ENCODE data around the gene SLC38A2.
"Not testable (repeated sequence)": the region's sequence is repeated elsewhere in the genome, so short reads cannot be mapped to it uniquely, and the experiment has no call there.

SLC38A2 gene

DNA sequence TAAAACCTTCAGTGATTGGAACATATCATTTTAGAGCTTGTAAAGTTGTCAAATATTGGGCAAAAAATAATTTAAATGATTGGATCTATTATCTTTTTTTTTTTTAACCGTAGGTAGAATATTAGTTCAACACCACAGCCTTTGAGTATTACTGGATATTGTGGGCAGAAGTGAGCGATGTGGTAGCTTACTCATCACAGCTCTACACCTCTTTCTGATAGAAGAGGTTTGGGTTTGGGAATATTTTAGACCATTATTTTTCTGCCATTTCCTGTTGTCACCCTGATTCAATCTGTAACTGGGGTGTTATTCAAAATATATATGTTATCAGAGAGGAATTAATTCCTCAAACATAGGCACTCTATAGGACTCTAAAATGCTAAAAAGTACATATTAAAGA lies 34.8 kb upstream of the SLC38A2 start:
- Histone ChIP-seq H3K27ac (ENCODE audit: insufficient read depth, low read depth, low read length, poor library complexity, severe bottlenecking) (no peak overlapping the region), H3K27me3 (ENCODE audit: control insufficient read depth, insufficient read depth, low read length, poor library complexity, severe bottlenecking) (no peaks in the 10 kb centered on the region), H3K4me3 (ENCODE audit: insufficient read depth, low read depth, low read length) (no peak overlapping the region), H3K36me3 (ENCODE audit: control insufficient read depth, insufficient read depth, low read length) (no peaks in the 10 kb centered on the region), H3K9me3 (ENCODE audit: control insufficient read depth, low read length) (no peaks in the 10 kb centered on the region), H3K4me1 (ENCODE audit: control insufficient read depth, insufficient read depth, low read length) (no peaks in the 10 kb centered on the region)
- 100% methylated on average over 1 to 2 of the region's 2 CpGs for WGBS, 2 experiments

DNA sequence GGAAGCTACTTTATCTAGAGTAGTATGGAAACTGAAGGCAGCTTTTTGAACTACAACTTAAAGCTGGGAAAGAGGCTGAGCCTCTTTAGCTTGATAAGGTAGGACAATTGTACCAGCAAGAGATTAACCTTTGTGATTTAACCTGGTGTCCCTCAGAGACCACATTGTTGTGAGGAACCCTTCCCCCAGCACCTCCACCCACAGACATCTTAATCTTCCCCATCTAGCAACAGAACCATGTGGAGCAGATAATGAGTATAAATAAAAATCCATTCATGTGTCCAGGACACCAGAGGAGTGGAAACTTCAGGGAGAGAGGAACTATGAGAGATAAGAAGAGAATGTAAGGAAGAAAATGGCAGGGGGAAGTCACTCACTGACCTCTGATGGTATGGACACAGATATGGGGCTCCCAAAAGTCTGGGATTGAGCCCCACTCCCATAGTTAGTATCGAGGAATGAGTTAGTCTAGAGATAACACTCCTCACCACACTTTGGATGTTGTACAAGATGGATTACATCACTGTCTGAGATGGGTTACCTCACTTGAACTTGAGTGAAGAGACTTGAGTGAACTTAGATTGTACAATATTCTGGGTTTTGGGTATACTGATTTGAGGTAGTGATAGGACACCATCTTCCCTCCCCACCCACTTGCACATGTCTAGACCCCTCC lies 33.9 kb upstream of the SLC38A2 start:
- no peak overlapping the region for H3K4me3 ChIP-seq (ENCODE audit: insufficient read depth, low read depth, low read length)
- no peaks in the 10 kb centered on the region for H3K9me3 ChIP-seq (ENCODE audit: control insufficient read depth, low read length)
- WGBS, 2 experiments = 91 to 100% methylated on average over 1 of the region's 1 CpG
- H3K4me1 ChIP-seq (ENCODE audit: control insufficient read depth, insufficient read depth, low read length) = no peaks in the 10 kb centered on the region
- H3K36me3 ChIP-seq (ENCODE audit: control insufficient read depth, insufficient read depth, low read length) = no peaks in the 10 kb centered on the region
- H3K27me3 ChIP-seq (ENCODE audit: control insufficient read depth, insufficient read depth, low read length, poor library complexity, severe bottlenecking) = no peaks in the 10 kb centered on the region
- H3K27ac ChIP-seq (ENCODE audit: insufficient read depth, low read depth, low read length, poor library complexity, severe bottlenecking) = no peak overlapping the region

DNA sequence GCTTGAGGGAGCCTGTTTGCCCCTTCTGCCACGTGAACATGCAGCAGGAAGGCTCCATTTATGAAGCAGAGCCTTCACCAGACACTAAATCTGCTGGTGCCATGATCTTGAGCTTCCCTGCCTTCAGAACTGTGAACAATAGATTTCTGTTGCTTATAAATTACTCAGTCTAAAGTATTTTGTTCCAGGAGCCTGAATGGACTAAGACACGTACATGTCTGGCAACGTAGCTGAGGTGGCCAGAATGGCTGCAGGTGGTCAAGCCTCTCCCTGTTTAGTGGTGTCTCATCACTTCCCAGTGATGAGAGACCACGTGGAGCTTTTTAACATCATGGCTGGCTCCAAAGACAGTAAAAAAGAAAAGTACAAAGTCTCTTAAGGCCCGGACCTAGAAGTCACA lies 32.2 kb upstream of the SLC38A2 start:
- Histone ChIP-seq H3K4me1 (ENCODE audit: control insufficient read depth, insufficient read depth, low read length) (no peaks in the 10 kb centered on the region), H3K27me3 (ENCODE audit: control insufficient read depth, insufficient read depth, low read length, poor library complexity, severe bottlenecking) (no peaks in the 10 kb centered on the region), H3K27ac (ENCODE audit: insufficient read depth, low read depth, low read length, poor library complexity, severe bottlenecking) (no peak overlapping the region), H3K4me3 (ENCODE audit: insufficient read depth, low read depth, low read length) (no peak overlapping the region), H3K36me3 (ENCODE audit: control insufficient read depth, insufficient read depth, low read length) (no peaks in the 10 kb centered on the region), H3K9me3 (ENCODE audit: control insufficient read depth, low read length) (no peaks in the 10 kb centered on the region)
- WGBS, 2 experiments = 91 to 95% methylated on average over 5 of the region's 5 CpGs

GRCh38 chr12:46404225-46404631 lies 31.7 kb upstream of the SLC38A2 start:
- H3K36me3 ChIP-seq (ENCODE audit: control insufficient read depth, insufficient read depth, low read length) = no peaks in the 10 kb centered on the region
- H3K4me1 ChIP-seq (ENCODE audit: control insufficient read depth, insufficient read depth, low read length) = no peaks in the 10 kb centered on the region
- H3K4me3 ChIP-seq (ENCODE audit: insufficient read depth, low read depth, low read length) = no peak overlapping the region
- H3K27ac ChIP-seq (ENCODE audit: insufficient read depth, low read depth, low read length, poor library complexity, severe bottlenecking) = no peak overlapping the region
- H3K9me3 ChIP-seq (ENCODE audit: control insufficient read depth, low read length) = no peaks in the 10 kb centered on the region
- WGBS, 2 experiments = 77 to 85% methylated on average over 1 of the region's 1 CpG
- H3K27me3 ChIP-seq (ENCODE audit: control insufficient read depth, insufficient read depth, low read length, poor library complexity, severe bottlenecking) = no peaks in the 10 kb centered on the region

GRCh38 chr12:46403719-46404070 lies 31.1 kb upstream of the SLC38A2 start:
- Histone ChIP-seq H3K4me3 (ENCODE audit: insufficient read depth, low read depth, low read length) (no peak overlapping the region), H3K9me3 (ENCODE audit: control insufficient read depth, low read length) (no peaks in the 10 kb centered on the region), H3K27me3 (ENCODE audit: control insufficient read depth, insufficient read depth, low read length, poor library complexity, severe bottlenecking) (no peaks in the 10 kb centered on the region), H3K4me1 (ENCODE audit: control insufficient read depth, insufficient read depth, low read length) (no peaks in the 10 kb centered on the region), H3K27ac (ENCODE audit: insufficient read depth, low read depth, low read length, poor library complexity, severe bottlenecking) (no peak overlapping the region), H3K36me3 (ENCODE audit: control insufficient read depth, insufficient read depth, low read length) (no peaks in the 10 kb centered on the region)

GRCh38 chr12:46402941-46403718 lies 30.6 kb upstream of the SLC38A2 start:
- no peaks in the 10 kb centered on the region for H3K4me1 ChIP-seq (ENCODE audit: control insufficient read depth, insufficient read depth, low read length)
- no peaks in the 10 kb centered on the region for H3K36me3 ChIP-seq (ENCODE audit: control insufficient read depth, insufficient read depth, low read length)
- no peaks in the 10 kb centered on the region for H3K9me3 ChIP-seq (ENCODE audit: control insufficient read depth, low read length)
- no peaks in the 10 kb centered on the region for H3K27me3 ChIP-seq (ENCODE audit: control insufficient read depth, insufficient read depth, low read length, poor library complexity, severe bottlenecking)
- no peak overlapping the region for H3K4me3 ChIP-seq (ENCODE audit: insufficient read depth, low read depth, low read length)
- no peak overlapping the region for H3K27ac ChIP-seq (ENCODE audit: insufficient read depth, low read depth, low read length, poor library complexity, severe bottlenecking)
- 59 to 84% methylated on average over 2 to 3 of the region's 3 CpGs for WGBS, 2 experiments

GRCh38 chr12:46402451-46402850 lies 29.9 kb upstream of the SLC38A2 start:
- 88 to 100% methylated on average over 2 of the region's 2 CpGs for WGBS, 2 experiments
- Histone ChIP-seq H3K36me3 (ENCODE audit: control insufficient read depth, insufficient read depth, low read length) (no peaks in the 10 kb centered on the region), H3K4me3 (ENCODE audit: insufficient read depth, low read depth, low read length) (no peak overlapping the region), H3K9me3 (ENCODE audit: control insufficient read depth, low read length) (no peaks in the 10 kb centered on the region), H3K27me3 (ENCODE audit: control insufficient read depth, insufficient read depth, low read length, poor library complexity, severe bottlenecking) (no peaks in the 10 kb centered on the region), H3K27ac (ENCODE audit: insufficient read depth, low read depth, low read length, poor library complexity, severe bottlenecking) (no peak overlapping the region), H3K4me1 (ENCODE audit: control insufficient read depth, insufficient read depth, low read length) (no peaks in the 10 kb centered on the region)

DNA sequence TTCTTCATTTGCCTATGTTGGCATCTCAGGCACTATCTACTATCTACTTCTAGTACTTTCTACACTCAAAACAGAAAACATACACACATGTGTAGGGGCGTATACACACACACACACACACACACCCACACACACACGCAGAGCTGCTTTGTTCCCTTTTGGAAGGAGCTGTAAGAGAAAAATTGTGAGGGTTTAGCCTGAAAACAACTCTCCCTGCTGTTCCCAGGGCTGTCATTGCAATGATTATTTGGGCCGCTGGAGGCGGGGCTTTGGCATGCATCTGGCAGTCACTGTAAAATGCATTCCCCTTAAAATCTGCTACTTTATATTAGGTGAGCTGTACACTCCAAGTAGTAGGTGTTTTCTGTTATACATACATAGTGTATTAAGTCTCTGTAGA lies 29.1 kb upstream of the SLC38A2 start:
- 80 to 84% methylated on average over 4 of the region's 4 CpGs for WGBS, 2 experiments
- Histone ChIP-seq H3K9me3 (ENCODE audit: control insufficient read depth, low read length) (no peaks in the 10 kb centered on the region), H3K27ac (ENCODE audit: insufficient read depth, low read depth, low read length, poor library complexity, severe bottlenecking) (no peak overlapping the region), H3K36me3 (ENCODE audit: control insufficient read depth, insufficient read depth, low read length) (no peaks in the 10 kb centered on the region), H3K27me3 (ENCODE audit: control insufficient read depth, insufficient read depth, low read length, poor library complexity, severe bottlenecking) (no peaks in the 10 kb centered on the region), H3K4me3 (ENCODE audit: insufficient read depth, low read depth, low read length) (no peak overlapping the region), H3K4me1 (ENCODE audit: control insufficient read depth, insufficient read depth, low read length) (no peaks in the 10 kb centered on the region)

DNA sequence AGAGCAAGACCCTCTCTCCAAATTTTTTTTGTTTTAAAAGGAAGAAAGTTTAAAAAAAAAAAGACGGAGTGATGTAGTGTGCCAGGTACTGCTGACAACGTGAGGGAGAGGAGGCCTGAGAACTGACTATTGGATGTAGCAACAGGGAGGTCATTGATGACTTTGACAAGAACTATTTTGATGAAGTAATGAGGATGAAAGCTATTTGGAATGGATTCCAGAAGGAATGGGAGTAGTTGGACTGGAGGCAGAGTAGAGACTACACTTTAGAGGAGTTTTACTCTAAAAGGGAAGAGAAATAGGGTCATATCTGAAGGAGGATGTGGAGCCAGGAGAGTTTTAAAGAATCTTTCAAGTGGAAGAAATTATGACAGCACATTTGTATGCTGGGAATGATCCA lies 27.8 kb upstream of the SLC38A2 start:
- H3K27ac ChIP-seq (ENCODE audit: insufficient read depth, low read depth, low read length, poor library complexity, severe bottlenecking) = no peak overlapping the region
- H3K4me1 ChIP-seq (ENCODE audit: control insufficient read depth, insufficient read depth, low read length) = no peaks in the 10 kb centered on the region
- no peaks in the 10 kb centered on the region for H3K9me3 ChIP-seq (ENCODE audit: control insufficient read depth, low read length)
- WGBS, 2 experiments = 95 to 98% methylated on average over 2 of the region's 2 CpGs
- H3K36me3 ChIP-seq (ENCODE audit: control insufficient read depth, insufficient read depth, low read length) = no peaks in the 10 kb centered on the region
- no peaks in the 10 kb centered on the region for H3K27me3 ChIP-seq (ENCODE audit: control insufficient read depth, insufficient read depth, low read length, poor library complexity, severe bottlenecking)
- H3K4me3 ChIP-seq (ENCODE audit: insufficient read depth, low read depth, low read length) = no peak overlapping the region

DNA sequence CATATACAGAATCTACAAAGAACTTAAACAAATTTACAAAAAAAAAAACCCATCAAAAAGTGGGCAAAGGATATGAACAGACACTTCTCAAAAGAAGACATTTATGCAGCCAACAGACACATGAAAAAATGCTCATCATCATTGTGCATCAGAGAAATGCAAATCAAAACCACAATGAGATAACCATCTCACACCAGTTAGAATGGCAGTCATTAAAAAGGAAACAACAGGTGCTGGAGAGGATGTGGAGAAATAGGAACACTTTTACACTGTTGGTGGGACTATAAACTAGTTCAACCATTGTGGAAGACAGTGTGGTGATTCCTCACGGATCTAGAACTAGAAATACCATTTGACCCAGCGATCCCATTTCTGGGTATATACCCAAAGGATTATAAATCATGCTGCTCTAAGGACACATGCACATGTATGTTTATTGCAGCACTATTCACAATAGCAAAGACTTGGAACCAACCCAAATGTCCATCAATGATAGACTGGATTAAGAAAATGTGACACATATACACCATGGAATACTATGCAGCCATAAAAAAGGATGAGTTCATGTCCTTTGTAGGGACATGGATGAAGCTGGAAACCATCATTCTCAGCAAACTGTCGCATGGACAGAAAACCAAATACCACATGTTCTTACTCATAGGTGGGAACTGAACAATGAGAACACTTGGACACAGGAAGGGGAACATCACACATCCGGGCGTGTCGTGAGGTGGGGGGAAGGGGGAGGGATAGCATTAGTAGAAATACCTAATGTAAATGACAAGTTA lies 27.1 kb upstream of the SLC38A2 start:
- 91 to 96% methylated on average over 6 of the region's 6 CpGs for WGBS, 2 experiments
- H3K27me3 ChIP-seq (ENCODE audit: control insufficient read depth, insufficient read depth, low read length, poor library complexity, severe bottlenecking); H3K36me3 ChIP-seq (ENCODE audit: control insufficient read depth, insufficient read depth, low read length); H3K4me1 ChIP-seq (ENCODE audit: control insufficient read depth, insufficient read depth, low read length); H3K27ac ChIP-seq (ENCODE audit: insufficient read depth, low read depth, low read length, poor library complexity, severe bottlenecking); H3K4me3 ChIP-seq (ENCODE audit: insufficient read depth, low read depth, low read length); H3K9me3 ChIP-seq (ENCODE audit: control insufficient read depth, low read length): not testable (repeated sequence)

Data from ectodermal cell (in vitro differentiated cells).